Neutrophil (primary cell): ENCODE data around the gene DSG3.

Source experiments
- H3K27ac ChIP-seq: fragments of 200-600 bp; sonication (generic); 2 replicates; pipeline ENCODE4 v1.5.1; 2016; ENCODE audit warnings: mild to moderate bottlenecking, moderate library complexity
- H3K27me3 ChIP-seq: fragments of 200-600 bp; sonication (generic); 2 replicates; pipeline ENCODE4 v1.6.0; 2016; ENCODE audit warnings: mild to moderate bottlenecking
- H3K36me3 ChIP-seq: fragments of 200-600 bp; sonication (generic); 2 replicates; pipeline ENCODE4 v1.5.1; 2017
- H3K4me1 ChIP-seq, 2 experiments: fragments of 200-600 bp in 1 of 2; sonication (generic) in 1 of 2; 1 replicate in 1 of 2; 2 replicates in 1 of 2; pipeline versions ENCODE4 v1.5.1 to v1.6.1; 2013 to 2016; ENCODE audit warnings: low read depth in 1 of 2, low read length in 1 of 2, mild to moderate bottlenecking in 1 of 2, moderate library complexity in 1 of 2; ENCODE audit not compliant: control insufficient read depth in 1 of 2, insufficient read depth in 1 of 2
- H3K4me3 ChIP-seq, 2 experiments: fragments of 200-600 bp in 1 of 2; sonication (generic) in 1 of 2; 1 replicate in 1 of 2; 2 replicates in 1 of 2; pipeline ENCODE4 v1.5.1; 2013 to 2016; ENCODE audit warnings: low read depth in 1 of 2, low read length in 1 of 2, mild to moderate bottlenecking in 1 of 2, moderate library complexity in 1 of 2
- H3K9me3 ChIP-seq: fragments of 200-600 bp; sonication (generic); 2 replicates; pipeline ENCODE4 v1.5.1; 2016
- CTCF ChIP-seq: fragments of 200-600 bp; sonication (generic); IDR thresholded peaks from 2 replicates; pipeline ENCODE4 v1.5.1; 2016; ENCODE audit warnings: antibody characterized with exemption

Gene DSG3

GRCh38 chr18:31451625-31452024 is 4.1 kb downstream of the DSG3 start:
- no peak for TF ChIP-seq CTCF
- Histone ChIP-seq H3K27ac (no peak overlapping the region), H3K9me3 (no peaks in the 10 kb centered on the region), H3K36me3 (no peaks in the 10 kb centered on the region), H3K27me3 (no peaks in the 10 kb centered on the region), H3K4me3 (no peak overlapping the region), H3K4me1 (no peaks in the 10 kb centered on the region)

DNA sequence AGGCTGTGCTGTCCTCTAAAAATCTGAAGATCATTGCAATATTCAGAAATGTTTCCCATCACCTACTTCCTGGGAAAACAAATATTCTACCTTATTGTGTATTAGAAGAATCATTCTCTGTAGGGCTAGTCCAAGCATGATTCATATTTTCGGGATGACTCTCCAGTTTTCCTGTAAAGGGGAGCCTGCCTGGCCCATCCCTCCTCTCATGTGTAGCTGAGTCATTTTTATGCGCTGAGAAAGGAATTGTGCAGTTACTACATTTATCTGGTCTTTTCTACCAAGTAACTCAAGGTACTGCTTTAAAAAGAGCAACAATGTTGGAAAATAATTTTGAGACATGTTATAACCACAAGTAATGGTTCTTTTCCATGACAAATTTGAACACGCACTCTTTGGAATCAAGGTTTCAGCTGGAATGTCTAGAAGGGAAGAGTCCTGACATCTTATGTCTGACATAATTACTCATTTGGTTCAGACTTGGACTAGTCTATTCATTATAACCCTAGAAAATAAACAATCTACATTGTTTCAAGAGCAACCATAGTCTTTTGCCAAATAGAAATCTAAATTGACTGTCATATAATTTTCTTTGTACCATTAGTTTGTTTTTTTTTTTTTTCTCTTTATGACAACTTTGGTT is 6.6 kb downstream of the DSG3 start:
- TF ChIP-seq CTCF = no peak
- no peaks in the 10 kb centered on the region for H3K9me3 ChIP-seq
- no peak overlapping the region for H3K4me3 ChIP-seq
- H3K27me3 ChIP-seq = no peaks in the 10 kb centered on the region
- H3K4me1 ChIP-seq = no peaks in the 10 kb centered on the region
- no peaks in the 10 kb centered on the region for H3K36me3 ChIP-seq
- no peak overlapping the region for H3K27ac ChIP-seq

DNA sequence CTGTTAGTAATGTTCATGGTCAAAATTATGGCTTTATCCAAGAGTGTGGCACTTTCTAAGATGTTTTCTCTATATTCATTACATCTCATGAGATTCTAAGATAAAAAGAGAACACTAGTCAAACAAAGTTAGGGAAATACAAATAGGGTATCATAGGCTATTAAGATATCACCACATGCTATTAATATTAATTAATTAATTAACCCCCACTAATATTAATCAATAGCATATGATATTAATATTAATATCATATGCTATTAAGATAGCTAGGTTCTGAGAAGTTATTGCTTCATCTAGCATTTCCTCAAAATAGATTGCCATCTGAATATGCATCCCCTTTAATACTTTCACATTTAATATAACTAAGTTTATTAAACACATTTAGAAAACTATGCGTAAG is 22.1 kb downstream of the DSG3 start:
- no peak for TF ChIP-seq CTCF
- Histone ChIP-seq H3K27ac (no peak overlapping the region), H3K4me1 (no peaks in the 10 kb centered on the region), H3K9me3 (no peaks in the 10 kb centered on the region), H3K36me3 (no peaks in the 10 kb centered on the region), H3K4me3 (no peak overlapping the region), H3K27me3 (no peaks in the 10 kb centered on the region)

DNA sequence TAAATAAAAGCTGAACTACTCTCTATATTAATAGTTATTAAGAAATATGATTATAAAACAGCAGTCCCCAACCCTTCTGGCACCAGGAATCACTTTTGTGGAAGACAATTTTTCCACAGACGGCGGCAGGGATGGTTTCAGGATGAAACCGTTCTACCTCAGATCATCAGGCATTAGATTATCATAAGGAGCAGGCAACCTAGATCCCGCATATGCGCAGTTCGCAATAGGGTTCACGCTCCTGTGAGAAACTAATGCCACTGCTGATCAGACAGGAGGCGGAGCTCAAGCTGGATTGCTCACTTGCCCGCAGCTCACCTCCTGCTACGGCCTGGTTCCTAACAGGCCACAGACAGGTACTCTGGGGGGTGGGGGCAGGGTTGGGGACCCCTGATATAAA is 31.1 kb downstream of the DSG3 start:
- Histone ChIP-seq H3K4me1 (no peaks in the 10 kb centered on the region), H3K27me3 (peaks cover 11% of the 10 kb centered on the region)

DNA sequence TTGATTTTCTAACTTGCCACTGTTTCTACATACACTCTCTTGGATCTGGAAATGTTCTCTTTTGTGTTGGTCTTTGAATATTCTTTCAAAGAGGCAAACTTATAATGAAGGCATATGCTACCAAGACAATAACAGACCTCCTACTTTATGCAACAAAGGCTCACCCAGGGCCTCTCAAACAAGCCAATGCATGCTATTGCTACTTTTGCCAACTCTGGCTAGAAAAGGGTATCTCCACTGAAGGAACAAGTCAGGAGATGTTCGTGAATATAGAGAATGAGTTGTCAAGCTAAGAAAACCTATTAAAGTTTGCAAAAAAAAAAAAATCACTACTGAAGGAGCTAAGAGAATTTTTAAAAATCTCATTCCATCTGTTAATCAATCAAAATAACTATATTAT is 34.5 kb downstream of the DSG3 start:
- H3K4me1 ChIP-seq = no peaks in the 10 kb centered on the region

More for the DNA sequence above, 31.1 kb downstream of the DSG3 start:
- H3K36me3 ChIP-seq = no peaks in the 10 kb centered on the region
- no peak overlapping the region for H3K4me3 ChIP-seq
- no peak for TF ChIP-seq CTCF
- no peak overlapping the region for H3K27ac ChIP-seq
- no peaks in the 10 kb centered on the region for H3K9me3 ChIP-seq

More for the DNA sequence above, 34.5 kb downstream of the DSG3 start:
- H3K27ac ChIP-seq = no peak overlapping the region
- no peak overlapping the region for H3K4me3 ChIP-seq
- no peaks in the 10 kb centered on the region for H3K36me3 ChIP-seq
- H3K9me3 ChIP-seq = no peaks in the 10 kb centered on the region
- TF ChIP-seq CTCF = no peak
- peaks cover 11% of the 10 kb centered on the region for H3K27me3 ChIP-seq
